Anterior cingulate cortex (tissue), 58 donors: ENCODE data around the gene TNFRSF8.
"Not testable (repeated sequence)": the region's sequence is repeated elsewhere in the genome, so short reads cannot be mapped to it uniquely, and the experiment has no call there.

Experiments used
- DNase-seq, 58 donors: peaks; one replicate each; lab custom pipeline; 2025; lab: John Stamatoyannopoulos, UW

Gene TNFRSF8

DNA sequence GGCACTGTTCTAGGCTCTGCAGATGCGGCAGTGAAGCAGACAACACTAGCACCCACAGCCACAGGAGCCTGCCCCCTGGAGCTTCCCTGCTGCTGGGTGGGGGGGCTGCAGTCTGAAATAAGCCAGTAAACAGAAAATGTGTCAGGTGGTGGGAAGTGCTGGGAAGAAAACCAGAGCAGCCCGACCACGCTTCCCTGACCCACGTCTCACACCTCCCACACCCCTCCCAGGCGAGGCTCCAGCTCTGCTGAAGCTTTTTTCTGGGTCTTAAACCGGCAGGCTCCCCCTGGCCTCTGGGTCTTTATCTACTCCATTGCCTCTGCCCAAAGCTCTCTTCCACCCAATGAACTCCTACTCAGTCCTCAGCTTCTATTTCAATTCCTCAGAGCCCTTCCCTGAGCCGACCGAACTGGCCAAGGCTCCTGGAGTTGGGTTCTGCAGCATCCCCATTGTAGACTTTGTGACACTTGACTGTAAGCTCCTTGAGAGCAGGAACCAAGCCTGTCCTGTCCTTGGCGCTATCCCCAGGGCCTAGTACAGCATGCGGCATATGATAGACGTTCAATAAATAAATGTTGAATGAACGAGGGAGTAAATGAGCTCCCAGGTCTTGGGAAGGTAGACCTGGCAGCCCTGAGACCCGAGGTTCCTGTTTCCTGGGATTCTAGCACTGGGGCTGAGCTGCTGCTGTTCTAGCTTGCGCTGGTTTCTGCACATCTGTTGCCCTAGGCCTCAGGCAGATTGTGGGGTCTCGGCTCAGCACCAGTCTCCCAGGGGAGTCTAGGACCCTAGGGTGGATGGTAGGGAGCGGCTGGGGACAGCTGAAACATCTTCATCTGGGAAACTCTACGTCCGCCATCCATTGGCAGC, 25.4 kb upstream of the TNFRSF8 start:
- DNase-seq: no peak

- DNase-seq: no peak
Observed at GRCh38 chr1:12038356-12039163, 24.5 kb upstream of the TNFRSF8 start.

DNA sequence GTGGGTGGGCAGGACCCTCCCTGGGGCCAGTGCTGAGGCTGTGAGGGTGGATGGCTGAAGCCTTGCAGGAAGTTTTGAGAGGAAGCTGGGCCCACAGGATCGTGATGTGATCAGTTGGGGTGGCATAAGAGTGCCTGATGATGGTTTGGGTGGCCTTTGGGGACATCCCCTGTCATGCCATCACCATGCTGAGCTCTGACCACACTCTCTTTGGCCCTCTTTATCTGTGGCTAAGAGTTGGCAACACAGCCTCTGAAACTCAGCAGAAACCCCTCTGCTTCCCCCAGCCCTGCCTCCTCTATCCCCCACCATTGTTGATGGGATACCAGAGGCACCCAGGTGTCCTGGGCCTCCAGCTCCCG, 24.0 kb upstream of the TNFRSF8 start:
- DNase-seq: no peak

DNA sequence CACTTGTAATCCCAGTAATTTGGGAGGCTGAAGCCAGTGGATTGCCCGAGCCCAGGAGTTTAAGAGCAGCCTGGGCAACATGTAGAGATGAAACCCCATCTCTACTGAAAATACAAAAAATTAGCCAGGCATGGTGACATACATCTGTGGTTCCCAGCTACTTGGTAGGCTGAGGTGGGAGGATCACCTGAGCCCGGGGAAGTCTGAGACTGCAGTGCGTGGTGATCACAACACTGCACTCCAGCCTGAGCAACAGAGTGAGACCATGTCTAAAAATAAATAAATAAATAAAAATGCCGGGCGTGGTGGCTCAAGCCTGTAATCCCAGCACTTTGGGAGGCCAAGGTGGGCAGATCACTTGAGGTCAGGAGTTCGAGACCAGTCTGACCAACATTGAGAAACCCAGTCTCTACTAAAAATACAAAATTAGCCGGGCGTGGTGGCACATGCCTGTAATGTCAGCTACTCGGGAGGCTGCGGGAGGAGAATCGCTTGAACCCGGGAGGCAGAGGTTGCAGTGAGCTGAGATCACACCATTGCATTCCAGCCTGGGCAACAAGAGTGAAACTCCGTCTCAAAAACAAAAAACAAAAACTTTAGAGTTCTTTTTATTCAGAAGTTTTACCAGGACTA, 23.2 kb upstream of the TNFRSF8 start:
- not testable (repeated sequence) for DNase-seq

DNA sequence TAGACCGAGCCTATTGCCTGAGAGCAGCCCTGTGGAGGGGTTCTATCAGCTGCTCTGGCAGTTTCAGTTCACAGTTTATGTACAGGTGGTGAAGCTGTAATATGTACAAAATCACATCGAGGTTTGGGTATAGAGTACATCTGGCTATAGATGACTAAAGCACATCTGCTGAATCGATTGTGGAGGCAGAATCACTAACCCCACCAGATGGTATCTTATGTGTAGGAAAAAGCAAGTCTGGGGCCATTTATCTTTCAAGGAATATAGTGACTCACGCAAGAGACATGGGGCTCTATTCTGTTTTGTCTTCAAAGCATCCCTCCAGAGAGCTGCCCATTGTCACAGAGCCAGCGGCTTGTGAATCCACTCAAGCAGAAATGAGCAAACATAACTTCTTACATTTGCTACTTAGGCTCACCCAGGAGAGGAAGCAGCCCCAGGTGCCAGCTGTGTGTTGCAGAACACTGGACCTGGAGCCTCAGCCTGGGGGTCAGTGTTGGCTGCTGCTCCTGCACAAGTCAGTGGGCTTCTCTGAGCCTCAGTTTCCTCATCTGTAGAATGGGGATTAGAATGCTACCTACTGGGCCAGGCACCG, 22.5 kb upstream of the TNFRSF8 start:
- no peak for DNase-seq

- DNase-seq: peak in 1 of 58 donors; percentile 25
Observed at GRCh38 chr1:12044187-12044877, 18.8 kb upstream of the TNFRSF8 start.

DNA sequence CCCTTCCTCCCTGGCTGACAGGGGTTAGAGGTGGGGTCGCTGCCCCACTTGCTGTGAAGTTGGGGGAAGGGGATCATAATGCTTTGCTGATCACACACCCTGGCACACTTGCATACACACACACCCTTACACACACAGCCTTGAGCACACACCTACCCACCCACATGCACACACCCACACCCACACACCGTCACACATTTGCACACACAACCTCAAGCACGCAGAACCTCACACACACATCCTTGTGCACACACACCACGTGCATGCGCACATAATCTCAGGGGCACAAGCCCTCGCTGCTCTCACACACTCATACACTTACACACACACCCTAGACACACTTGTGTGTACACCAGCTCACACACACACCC, 16.4 kb upstream of the TNFRSF8 start:
- DNase-seq: no peak

GRCh38 chr1:12047120-12047876, 15.8 kb upstream of the TNFRSF8 start:
- no peak for DNase-seq

GRCh38 chr1:12048372-12048771, 14.7 kb upstream of the TNFRSF8 start:
- DNase-seq: peak in 7 of 58 donors; percentile 4 to 54 (median 10)

DNA sequence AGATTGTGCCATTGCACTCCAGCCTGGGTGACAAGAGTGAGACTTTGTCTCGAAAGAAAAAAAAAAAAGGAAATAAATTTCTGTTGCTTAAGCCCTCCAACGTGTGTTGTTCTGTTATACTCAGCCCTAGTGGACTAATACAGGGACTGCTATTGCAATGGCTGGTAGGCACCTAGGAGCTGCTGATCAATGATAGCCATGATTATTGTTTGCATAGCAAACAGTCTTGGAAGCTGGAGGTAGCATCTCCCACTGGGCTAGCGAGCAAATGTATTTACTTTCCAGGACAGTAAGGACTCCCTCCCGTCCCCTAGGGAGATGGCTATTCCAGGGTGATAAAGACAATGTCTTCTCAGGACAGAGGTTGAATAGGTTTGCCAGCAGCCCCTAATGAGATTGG, 13.5 kb upstream of the TNFRSF8 start:
- no peak for DNase-seq

DNA sequence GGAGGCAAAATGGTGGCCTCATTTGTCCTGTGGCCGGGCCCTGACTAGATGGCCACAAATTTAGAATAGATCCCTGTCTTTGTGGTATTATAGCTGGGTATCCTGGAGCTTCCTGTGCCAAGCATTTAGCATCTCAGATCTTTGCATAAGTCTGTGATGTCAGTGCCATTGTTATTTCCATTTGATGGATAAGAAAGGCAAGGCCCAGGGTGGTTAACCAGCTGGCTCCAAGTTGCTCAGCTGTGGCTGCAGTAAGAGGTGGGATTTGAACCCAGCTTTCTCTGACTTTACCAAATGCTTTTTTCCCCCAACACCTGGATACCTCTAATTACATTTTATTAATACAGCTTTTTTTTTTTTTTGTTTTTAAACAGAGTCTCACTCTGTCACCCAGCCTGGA, 11.7 kb upstream of the TNFRSF8 start:
- no peak for DNase-seq

DNA sequence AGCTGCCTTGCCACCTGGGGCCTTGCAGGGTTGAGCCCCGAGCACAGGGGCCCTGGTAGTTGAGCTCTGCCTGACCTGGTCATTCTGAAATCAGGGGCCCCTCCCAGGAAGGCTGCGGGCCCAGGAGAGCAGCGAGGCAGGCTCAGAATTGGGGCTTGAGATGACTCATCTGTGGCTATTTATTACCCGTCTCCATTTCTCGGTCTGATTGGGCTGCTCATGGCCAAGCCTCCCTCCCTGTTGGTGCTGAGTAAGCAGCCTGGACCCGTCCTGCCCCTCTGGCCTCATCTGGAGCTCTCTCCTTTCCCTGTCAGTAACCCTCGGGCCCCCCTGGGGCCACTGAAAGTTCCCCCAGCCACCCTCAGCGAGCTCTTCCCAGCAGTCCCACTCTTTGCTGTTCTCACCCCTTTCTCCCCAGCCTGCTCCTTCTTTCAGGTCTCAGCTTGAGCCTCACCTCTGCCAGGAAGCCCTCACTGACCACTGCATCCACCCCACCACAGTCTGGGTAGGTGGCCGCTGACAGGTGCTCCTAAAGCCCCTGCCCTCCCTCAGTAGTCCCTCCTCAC, 11.0 kb upstream of the TNFRSF8 start:
- DNase-seq: peak in 9 of 58 donors; percentile 9 to 48 (median 22)

DNA sequence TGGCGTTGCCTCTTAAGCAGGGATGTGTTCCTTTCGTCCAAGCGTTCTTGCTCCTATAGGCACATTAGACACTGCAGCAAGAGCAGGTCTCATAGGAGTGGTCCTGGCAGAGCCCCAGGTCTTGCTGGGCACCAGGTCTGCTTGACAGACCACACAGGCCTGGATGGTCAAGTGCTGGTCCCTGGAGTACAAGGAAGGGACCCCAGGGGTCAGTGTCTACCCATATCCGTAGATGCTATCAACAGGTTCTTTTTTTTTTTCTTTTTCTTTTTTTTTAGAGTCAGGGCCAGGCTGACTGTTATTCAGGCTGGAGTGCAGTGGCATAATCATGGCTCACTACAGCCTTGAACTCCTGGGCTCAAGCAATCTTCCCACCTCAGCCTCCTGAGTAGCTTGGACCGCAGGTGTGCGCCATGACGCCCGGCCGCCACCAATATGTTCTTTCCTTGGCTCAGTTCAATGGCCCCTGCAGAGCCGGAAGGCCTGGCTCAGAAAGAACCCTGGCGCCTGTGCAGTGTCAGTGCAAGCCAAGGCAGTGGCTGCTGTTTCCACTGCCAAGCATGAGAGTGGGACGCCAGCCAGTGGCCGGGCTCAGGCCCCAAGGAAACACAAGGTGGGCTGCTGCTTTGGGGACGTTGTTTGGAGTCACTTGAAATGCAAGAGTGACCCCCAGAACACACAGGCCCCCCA, 10.0 kb upstream of the TNFRSF8 start:
- DNase-seq: peak in 33 of 58 donors; percentile 7 to 75 (median 32)

GRCh38 chr1:12053752-12054548, 9.2 kb upstream of the TNFRSF8 start:
- no peak for DNase-seq

- DNase-seq: no peak
Observed at GRCh38 chr1:12055259-12055658, 7.8 kb upstream of the TNFRSF8 start.

DNA sequence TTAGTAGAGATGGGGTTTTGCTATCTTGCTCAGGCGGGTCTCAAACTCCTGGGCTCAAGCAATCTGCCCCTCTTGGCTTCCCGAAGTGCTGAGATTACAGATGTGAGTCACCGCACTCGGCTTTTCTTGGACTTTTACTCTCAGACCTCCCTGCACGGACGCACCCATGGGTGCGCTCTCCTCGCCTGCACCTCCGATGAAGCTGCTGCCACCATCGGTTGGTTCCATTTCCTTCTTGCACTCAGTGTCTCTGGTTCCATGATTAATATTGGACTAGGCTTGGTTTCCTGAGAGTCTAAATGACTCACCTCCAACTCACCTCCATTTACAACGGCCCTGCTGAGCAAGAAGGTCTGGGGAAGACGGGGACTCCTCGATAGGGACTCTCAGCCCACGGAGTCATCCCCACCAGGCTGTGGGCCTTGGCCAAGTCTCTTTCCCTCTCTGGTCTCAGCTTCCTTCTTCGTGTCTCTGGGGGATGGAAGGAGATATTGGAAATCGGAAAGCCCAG, 6.7 kb upstream of the TNFRSF8 start:
- DNase-seq: no peak

- no peak for DNase-seq
Observed at GRCh38 chr1:12057382-12057781, 5.7 kb upstream of the TNFRSF8 start.
